ENCODE data around the gene OPCML.

Gene OPCML

GRCh38 chr11:133149698-133150097 lies 382.6 kb downstream of the OPCML start:
- Histone ChIP-seq H3K27me3 (ENCODE audit: insufficient read depth, low read length) (no peaks in the 10 kb centered on the region), H4K20me1 (ENCODE audit: insufficient read depth, low read length) (no peaks in the 10 kb centered on the region), H2AFZ (ENCODE audit: low read length) (no peak overlapping the region), H3K4me3 (ENCODE audit: low read depth, low read length, poor library complexity, severe bottlenecking) (no peak overlapping the region), H3K36me3 (ENCODE audit: insufficient read depth, low read length) (no peaks in the 10 kb centered on the region), H3K79me2 (ENCODE audit: insufficient read depth, low read length) (no peaks in the 10 kb centered on the region), H3K9me2 (ENCODE audit: low read depth, low read length) (no peaks in the 10 kb centered on the region), H3F3A (ENCODE audit: insufficient read depth, low read length) (no peaks in the 10 kb centered on the region), H3K4me1 (ENCODE audit: insufficient read depth, low read length, severe bottlenecking) (no peaks in the 10 kb centered on the region), H3K27ac (ENCODE audit: low read depth, low read length, poor library complexity, severe bottlenecking) (no peak overlapping the region), H3K9ac (ENCODE audit: low read length) (no peak overlapping the region), H3K9me3 (ENCODE audit: low read length) (no peaks in the 10 kb centered on the region), H3K4me2 (ENCODE audit: low read length) (no peak overlapping the region)
- TF ChIP-seq EZH2 (IDR thresholded peaks at IDR 0.05; ENCODE audit: borderline replicate concordance, low read length), result no peak
- no peak for TF ChIP-seq CTCF (IDR thresholded peaks at IDR 0.05; ENCODE audit: low read length)

GRCh38 chr11:133147625-133148024 lies 384.7 kb downstream of the OPCML start:
- no peak overlapping the region for H3K27ac ChIP-seq (ENCODE audit: low read depth, low read length, poor library complexity, severe bottlenecking)
- no peak overlapping the region for H2AFZ ChIP-seq (ENCODE audit: low read length)
- H3K4me1 ChIP-seq (ENCODE audit: insufficient read depth, low read length, severe bottlenecking), result no peaks in the 10 kb centered on the region
- H3K4me2 ChIP-seq (ENCODE audit: low read length), result no peak overlapping the region
- TF ChIP-seq CTCF (IDR thresholded peaks at IDR 0.05; ENCODE audit: low read length) (no peak), EZH2 (IDR thresholded peaks at IDR 0.05; ENCODE audit: borderline replicate concordance, low read length) (no peak)
- H4K20me1 ChIP-seq (ENCODE audit: insufficient read depth, low read length), result no peaks in the 10 kb centered on the region
- no peaks in the 10 kb centered on the region for H3K27me3 ChIP-seq (ENCODE audit: insufficient read depth, low read length)
- H3K9me3 ChIP-seq (ENCODE audit: low read length), result no peaks in the 10 kb centered on the region
- no peaks in the 10 kb centered on the region for H3K36me3 ChIP-seq (ENCODE audit: insufficient read depth, low read length)
- H3K9ac ChIP-seq (ENCODE audit: low read length), result no peak overlapping the region
- no peaks in the 10 kb centered on the region for H3K9me2 ChIP-seq (ENCODE audit: low read depth, low read length)
- no peaks in the 10 kb centered on the region for H3K79me2 ChIP-seq (ENCODE audit: insufficient read depth, low read length)
- H3F3A ChIP-seq (ENCODE audit: insufficient read depth, low read length), result no peaks in the 10 kb centered on the region
- no peak overlapping the region for H3K4me3 ChIP-seq (ENCODE audit: low read depth, low read length, poor library complexity, severe bottlenecking)

- Histone ChIP-seq H3K27me3 (ENCODE audit: insufficient read depth, low read length) (no peaks in the 10 kb centered on the region), H3K4me3 (ENCODE audit: low read depth, low read length, poor library complexity, severe bottlenecking) (no peak overlapping the region), H3K4me1 (ENCODE audit: insufficient read depth, low read length, severe bottlenecking) (no peaks in the 10 kb centered on the region), H3K36me3 (ENCODE audit: insufficient read depth, low read length) (no peaks in the 10 kb centered on the region), H2AFZ (ENCODE audit: low read length) (no peak overlapping the region), H3K9ac (ENCODE audit: low read length) (no peak overlapping the region), H3F3A (ENCODE audit: insufficient read depth, low read length) (no peaks in the 10 kb centered on the region), H3K79me2 (ENCODE audit: insufficient read depth, low read length) (no peaks in the 10 kb centered on the region), H4K20me1 (ENCODE audit: insufficient read depth, low read length) (no peaks in the 10 kb centered on the region), H3K9me3 (ENCODE audit: low read length) (no peaks in the 10 kb centered on the region), H3K4me2 (ENCODE audit: low read length) (no peak overlapping the region), H3K27ac (ENCODE audit: low read depth, low read length, poor library complexity, severe bottlenecking) (no peak overlapping the region), H3K9me2 (ENCODE audit: low read depth, low read length) (no peaks in the 10 kb centered on the region)
- TF ChIP-seq EZH2 (IDR thresholded peaks at IDR 0.05; ENCODE audit: borderline replicate concordance, low read length) (no peak), CTCF (IDR thresholded peaks at IDR 0.05; ENCODE audit: low read length) (no peak)
Observed at GRCh38 chr11:133146697-133147306, 385.5 kb downstream of the OPCML start.

Data from OCI-LY1 (cell line).